CD1c-positive myeloid dendritic cell (primary cell): ENCODE results near the gene PPP1R3D.
"Not testable (repeated sequence)": the region's sequence is repeated elsewhere in the genome, so short reads cannot be mapped to it uniquely, and the experiment has no call there.

Experiments
- DNase-seq: peaks from one replicate; pipeline ENCODE4 v3.0.0-alpha.2; 2016; ENCODE audit errors: extremely low spot score

Gene PPP1R3D, protein sequence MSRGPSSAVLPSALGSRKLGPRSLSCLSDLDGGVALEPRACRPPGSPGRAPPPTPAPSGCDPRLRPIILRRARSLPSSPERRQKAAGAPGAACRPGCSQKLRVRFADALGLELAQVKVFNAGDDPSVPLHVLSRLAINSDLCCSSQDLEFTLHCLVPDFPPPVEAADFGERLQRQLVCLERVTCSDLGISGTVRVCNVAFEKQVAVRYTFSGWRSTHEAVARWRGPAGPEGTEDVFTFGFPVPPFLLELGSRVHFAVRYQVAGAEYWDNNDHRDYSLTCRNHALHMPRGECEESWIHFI

DNA sequence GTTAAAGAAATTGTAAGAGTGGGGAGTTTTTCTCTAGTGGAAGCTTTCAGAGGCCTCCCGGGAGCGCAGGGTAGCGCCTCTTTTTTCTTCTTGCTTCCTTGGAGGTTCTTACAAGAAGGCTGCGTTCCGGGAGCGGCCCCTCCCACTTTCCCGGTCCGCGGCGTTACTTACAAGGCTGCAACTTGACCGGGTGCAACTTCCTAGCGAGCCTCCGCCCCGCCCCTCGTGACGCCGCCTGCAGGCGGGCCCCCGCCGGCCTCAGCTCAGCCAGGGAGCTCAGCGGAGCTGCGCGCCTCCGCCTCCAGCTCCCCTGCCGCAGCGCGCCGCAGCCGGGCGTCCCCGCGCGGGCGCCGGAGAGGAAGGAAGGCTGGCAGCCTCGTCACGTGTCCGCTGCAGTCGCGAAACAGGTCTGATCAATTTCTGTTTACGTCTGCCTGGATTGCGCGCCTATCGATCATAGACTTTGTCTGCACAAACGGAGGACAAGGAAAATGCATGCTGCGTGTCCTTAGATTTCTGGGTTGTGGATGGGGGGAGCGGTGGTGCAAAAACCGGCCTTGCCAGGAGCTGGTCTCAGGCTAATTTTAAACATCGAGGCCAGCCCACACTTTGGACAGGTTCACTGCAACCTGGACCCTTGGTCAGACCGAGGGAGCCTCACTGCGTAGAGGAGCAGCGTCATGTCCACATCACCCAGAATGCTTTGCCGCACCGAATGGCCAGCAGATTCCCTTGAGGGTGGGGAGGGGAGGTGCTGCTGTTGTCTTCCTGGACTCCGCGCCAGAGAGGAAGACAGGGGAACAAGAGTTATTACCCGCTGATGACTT is at the start of gene PPP1R3D, which contains the start of gene FAM217B:
TSS of gene PPP1R3D (minus strand) at position 177 of the 827 bp plus-strand sequence. CDS start 374 bp downstream, outside the sequence.
TSS of gene FAM217B (plus strand) at position 261 of the 827 bp plus-strand sequence. CDS start 3,555 bp downstream, outside the sequence.
- DNase-seq, result peak; percentile 98

DNA sequence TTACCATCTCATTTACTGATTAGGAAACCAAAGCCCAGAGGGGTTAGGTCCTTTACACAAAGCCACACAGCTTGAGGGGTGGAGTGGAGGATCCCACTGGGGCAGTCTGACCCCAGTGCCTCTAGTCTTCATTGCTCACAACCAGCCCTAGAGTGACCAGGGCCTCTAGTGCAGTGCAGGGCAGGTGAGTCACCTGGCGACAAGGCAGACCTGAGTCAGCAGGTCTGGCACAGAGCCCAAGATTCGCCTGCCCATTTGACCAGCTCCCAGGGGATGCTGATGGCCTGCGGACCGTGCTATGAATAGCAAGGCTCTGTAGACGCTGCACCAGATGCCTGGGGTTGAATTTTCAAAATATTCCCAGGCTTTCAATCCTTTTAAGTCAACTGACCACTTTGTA is 48.0 kb upstream of the PPP1R3D start:
- DNase-seq, result no peak

DNA sequence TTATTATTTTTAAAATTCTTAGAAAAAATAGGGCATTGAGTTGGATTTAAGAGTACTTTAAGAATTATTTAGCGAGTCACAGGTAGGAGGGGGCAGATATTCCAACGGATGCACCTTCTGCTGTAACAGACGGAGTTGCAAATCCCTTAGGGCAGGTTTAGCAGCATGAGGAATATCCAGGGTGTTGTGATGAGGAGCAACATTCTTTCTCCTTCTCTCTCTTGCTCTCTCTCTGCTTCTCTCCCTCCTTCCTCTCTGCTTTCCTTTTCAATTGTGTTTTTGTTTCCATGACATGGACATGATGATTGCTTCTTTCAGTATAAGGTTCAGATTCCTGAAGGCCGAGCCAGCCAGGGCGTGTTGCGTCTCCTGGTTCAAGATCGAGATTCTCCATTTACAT is 47.0 kb upstream of the PPP1R3D start:
- no peak for DNase-seq

DNA sequence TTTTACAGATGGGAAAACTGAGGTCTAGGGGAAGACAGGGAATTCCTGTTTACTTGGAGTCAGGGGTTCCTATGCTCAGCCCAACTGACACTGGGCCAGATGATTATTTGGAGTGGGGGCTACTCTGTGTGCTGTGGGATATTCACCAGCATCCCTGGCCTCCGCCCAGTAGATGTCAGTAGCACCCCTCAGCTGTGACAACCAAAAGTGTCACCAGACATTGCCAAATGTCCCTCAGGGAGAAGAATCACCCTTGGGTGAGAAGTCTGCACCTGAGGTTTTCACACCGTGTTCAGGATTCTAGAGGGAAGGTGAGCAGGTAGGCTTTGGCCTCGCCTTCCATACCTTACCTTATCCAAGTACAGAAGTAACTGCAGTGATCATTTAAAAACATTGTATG is 45.8 kb upstream of the PPP1R3D start:
- DNase-seq, result no peak

DNA sequence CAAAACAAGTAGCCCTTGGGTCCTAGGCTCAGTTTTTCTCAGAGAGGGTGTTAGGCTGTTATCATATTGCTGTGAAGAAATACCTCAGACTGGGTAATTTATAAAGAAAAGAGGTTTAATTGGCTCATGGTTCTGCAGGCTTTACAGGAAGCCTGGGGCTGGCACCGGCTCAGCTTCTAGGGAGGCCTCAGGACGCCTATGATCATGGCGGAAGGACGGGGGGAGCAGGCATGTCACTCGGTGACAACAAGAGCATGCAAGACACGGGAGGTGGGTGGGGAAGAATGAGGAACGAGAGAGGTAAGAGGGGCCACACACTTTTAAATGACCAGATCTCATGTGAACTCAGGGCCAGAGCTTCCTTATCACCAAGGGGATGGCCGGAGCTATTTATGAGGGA is 45.1 kb upstream of the PPP1R3D start:
- DNase-seq, result no peak

DNA sequence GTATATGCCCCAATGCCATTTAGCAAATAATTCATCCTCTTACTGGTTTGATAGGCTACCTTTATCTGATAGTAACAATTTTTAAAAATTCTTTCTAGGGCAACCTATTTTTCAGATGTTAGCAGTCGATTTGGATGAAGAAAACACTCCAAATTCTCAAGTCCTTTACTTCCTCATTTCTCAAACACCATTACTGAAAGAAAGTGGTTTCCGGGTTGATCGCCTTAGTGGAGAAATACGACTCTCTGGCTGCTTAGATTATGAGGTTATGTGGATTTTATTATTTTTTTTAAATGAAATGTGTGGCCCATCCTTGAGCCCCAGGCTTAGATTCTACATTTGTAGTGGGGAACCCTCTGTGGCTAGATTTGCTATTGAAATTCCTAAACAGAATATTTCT is 44.4 kb upstream of the PPP1R3D start:
- DNase-seq, result peak; percentile 36

DNA sequence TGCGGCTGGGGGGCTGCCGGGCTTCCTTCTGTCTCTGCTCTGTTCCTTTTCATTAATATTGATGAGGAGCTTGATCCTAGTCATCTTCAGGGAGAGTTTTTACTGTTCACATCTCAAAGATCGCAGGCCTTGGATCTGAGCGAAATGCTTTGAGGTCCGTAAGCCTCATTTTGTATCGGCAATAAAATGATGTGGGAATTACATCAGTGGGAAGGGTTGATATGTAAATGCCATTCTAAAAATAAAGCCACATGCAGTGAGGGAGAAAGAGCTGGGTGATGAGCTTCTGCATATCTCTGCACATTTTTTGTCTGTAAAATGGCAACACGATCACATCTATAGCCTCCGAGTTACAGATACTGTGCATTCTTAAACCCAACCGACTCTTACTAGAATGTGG is 43.0 kb upstream of the PPP1R3D start:
- DNase-seq, result no peak

DNA sequence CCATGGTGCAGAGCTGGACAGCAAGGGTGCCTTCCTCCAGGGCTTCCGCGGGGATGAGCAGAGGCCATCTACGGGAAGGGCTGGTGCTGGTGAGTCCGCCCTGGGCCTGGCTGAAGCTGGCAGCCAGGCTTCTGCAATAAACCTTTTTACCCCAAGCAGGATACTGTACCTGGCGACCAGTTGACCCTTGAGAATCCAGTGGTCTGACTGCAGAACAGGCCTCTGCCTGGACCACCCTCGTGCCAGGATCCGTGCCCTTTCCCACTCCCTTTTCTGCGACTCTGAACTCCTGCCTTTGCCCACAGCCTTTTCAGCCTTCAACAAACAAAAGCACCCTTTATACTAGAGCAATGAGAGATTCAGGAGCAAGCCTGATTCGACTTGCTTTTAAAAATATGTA is 37.0 kb upstream of the PPP1R3D start:
- no peak for DNase-seq

DNA sequence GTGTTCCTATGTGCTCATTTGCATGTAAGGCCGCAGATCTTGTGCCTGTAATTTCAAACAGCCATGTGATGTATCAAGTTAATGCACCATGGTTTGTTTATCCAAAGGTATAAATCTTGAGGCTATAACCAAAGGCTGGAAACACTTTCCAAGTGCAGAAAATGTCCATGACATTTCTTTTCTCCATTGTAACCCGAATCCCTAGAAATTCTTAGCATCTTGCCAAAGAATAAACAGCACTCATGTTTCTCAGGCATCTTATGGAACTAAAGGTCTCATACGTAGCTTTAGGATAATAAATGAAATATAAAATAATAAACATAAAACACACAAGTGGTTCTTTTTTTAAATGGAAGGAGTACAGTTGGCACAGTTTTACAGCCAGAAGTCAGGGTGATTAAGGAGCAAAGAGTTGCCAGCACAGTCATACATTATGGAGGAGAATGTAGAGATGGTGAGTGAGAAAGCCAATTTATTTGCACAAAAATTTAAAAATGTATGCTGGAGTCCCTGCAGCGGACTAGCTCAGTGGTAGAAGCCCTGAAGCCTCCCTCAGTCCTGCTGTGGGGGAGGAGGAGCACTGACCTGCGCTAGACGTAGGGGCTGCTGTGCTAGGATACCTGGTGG is 36.2 kb upstream of the PPP1R3D start:
- DNase-seq, result no peak

DNA sequence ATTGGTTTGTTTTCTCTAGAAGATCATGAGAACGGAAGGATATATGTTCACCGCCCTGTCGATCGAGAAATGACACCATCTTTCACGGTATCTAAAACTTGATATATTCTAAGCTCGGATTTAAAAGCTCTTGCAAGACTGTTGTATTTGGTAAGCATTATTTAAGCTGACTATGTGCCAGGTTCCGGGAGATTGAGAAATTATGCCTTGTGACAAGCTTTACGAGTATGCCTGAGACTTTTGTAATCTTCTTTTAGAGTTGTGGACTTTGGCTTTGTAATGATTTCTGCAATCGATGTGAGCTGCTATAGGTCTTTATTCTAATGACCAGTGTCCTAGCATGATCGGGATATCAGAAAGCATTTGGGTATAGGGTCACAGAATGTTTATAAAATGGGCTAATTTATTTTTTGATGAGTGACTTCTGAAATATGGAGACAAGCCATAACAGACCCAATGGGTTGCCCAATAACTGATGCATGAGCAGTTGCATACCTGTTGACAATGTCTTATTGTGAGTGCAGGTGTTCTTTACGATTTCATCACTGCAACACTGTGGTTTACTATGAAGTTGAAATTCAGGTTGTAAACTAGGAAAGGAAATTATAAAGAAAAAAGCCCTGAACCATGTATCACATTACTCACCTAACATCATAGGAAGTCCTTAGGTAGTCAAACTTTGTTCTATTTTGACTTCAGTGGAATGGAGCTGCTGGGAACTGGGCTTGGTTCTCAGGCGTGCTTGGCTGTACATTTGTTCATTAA is 32.1 kb upstream of the PPP1R3D start:
- no peak for DNase-seq

DNA sequence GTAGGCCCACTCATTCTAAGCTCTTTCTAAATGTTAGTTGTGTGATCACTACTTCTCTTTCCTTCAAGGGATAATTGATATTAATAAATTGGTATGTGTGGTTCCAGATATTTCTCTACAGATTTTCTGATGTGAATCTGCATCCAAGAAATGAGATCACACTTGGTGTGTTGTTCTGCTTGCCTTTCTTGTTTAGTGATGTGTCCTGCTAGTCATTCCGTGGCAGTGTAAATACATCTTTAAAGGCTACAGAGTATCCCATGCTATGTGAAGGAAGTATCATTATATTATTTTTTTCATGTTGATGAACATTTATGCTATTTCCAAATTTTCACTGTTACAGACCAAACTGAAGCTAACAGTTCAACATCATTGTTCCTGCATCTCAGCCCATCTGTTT is 31.3 kb upstream of the PPP1R3D start:
- DNase-seq, result no peak

DNA sequence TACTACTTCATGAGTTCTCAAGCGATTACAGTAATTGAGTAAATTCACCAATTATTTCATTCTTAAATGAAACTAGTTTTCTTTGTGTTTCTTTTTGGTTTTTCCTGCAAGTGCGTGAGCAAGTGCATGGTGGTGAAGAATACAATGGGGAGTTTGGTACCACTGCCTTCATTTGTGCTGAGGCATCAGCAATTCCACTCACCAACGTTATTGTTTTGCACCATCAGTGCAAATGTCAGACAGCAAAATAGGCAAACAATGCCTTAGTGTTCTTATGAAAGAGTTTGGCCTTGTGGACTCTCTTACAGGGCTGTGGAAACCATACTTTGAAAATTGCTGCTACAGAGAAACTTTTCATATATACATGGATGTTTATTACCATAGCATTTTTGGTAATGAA is 26.3 kb upstream of the PPP1R3D start:
- DNase-seq, result no peak

DNA sequence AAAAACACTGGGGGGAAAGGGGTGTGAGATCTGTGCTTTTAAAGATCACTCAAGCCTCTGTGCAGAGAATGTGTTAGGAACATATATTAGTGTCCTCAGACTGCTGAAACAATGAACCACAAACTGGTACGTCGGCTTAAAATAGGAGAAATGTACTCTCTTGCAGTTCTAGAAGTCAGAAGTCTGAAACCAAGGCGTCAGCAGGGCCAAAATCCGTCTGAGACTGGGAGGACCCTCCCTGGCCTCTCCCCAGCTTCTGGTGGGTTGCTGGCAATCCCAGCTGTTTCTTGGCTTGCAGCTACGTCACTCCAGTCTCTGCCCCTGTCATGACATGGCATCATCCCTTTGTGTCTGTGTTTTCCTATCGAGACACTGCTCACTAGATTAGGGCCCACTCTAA is 22.1 kb upstream of the PPP1R3D start:
- no peak for DNase-seq

DNA sequence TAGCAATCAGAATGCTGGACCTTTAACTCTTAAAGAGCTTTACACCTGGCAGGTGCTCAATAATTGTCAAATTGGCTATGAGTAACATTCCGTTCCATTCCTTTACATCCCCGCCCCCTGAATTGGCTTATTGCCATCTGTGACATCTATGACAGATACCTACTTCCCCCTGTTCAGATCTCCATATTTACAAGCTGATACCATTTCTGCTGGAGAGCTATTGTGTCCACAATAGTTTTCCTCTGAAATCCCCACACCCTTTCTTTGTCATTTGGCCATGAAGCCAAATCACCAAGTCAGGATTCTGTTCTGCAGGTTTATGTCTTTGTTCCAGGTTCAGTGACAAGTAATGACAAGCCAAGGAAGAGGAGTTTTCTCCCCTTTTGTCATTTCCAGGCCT is 21.3 kb upstream of the PPP1R3D start:
- no peak for DNase-seq

DNA sequence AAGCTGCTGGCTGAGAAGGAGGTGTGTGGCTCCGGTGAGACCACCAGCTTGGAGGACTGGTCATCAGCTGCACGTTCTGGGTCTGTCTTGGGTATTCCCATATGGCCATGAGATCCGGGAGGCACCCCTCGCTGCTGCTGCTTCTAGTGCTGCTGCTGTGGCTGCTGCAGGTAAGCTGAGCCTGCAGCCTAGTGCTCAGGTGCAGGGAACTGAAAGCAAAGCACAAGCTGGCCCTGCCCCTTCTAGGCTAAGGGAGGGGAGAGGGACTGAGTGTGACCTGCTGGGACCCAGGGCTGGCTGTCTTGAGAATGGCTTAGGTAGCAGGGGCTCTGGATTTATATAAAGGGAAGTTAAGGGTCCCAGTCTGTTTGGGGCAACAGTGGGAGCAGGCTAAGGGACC is 18.5 kb upstream of the PPP1R3D start:
- no peak for DNase-seq

DNA sequence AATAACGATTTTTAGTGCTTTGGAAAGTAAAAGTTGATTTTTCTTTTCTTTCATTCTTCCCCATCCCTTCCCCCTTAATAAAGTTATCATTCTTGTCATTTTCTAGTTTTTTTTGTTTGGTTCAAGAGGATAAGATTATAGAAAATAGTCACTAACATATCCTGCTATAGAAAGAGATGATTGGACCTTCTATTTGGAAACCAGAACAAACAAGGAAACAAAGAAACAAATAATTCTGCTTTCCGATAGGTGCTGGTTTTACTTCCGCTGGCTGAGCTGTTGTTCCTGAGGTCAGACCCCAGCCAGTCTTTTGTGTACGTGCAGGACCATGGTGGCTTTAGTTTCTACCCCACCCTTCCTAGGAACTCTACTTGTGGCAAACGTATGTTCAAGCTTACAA is 18.0 kb upstream of the PPP1R3D start, which contains the start of gene CDH26:
TSS of gene CDH26 (plus strand) at position 301 of the 400 bp plus-strand sequence. CDS start 304 bp downstream, outside the sequence.
- no peak for DNase-seq

DNA sequence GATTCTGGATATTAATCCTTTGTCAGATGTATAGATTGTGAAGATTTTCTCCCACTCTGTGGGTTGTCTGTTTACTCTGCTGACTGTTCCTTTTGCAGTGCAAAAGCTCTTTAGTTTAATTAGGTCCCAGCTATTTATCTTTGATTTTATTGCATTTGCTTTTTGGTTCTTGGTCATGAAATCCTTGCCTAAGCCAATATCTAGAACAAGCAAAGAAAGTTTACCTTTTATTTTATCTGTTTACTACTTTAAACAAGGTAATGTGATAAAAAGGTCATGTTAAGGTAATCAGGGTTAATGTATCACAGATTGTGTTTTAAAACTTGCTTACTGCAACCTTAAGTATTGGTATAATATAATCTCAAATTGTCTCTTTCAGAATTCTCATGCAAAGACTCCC is 17.5 kb upstream of the PPP1R3D start:
- DNase-seq, result not testable (repeated sequence)

DNA sequence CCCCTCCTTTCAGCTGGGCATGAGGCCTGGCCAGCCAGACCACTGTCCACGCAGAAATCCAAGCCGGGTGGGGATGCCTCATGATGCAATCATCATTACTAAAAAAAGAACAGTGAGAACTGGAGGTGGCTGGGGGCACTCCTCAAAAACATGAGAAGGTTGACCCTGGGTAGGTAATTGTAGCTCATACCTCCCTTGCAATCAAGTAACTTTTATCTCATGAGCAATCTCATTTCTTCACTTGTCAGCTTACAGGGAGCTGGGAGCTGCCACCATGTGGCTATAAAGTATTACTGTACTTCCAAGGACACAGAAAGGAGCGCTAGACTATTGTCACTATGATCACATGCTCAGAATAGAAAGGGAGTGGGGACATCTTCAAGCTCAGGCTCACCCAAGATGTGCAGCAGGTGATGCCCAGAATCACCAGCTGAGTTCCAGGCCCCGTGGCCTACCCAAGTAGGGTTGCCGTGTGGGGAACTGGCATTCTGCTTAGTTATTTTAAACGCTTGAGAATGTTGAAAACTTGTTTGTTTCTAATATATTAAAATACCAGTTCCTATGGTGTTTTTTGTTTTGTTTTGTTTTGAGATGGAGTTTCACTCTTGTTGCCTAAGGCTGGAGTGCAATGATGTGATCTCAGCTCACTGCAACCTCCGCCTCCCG is 15.2 kb upstream of the PPP1R3D start:
- DNase-seq, result peak; percentile 17

DNA sequence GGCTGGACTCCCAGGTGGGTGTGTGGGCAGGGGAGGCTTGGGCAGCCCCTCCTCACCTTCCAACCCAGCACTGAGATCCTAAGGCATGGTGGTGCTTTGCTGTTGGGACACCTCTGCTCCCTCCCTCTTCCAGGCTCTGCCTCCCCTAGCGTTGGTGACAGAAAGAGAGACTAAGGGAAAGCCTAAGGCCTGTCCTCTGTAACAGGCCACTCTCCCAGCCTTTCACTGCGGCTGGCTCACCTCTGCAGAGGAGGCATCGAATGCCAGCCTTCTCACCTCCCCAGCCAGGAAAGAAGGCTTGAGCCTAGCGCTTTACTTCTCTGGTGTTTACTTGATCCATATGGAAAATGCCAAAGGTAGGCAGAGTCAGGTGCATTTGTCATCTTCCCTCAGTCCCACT is 14.6 kb upstream of the PPP1R3D start:
- DNase-seq, result no peak

DNA sequence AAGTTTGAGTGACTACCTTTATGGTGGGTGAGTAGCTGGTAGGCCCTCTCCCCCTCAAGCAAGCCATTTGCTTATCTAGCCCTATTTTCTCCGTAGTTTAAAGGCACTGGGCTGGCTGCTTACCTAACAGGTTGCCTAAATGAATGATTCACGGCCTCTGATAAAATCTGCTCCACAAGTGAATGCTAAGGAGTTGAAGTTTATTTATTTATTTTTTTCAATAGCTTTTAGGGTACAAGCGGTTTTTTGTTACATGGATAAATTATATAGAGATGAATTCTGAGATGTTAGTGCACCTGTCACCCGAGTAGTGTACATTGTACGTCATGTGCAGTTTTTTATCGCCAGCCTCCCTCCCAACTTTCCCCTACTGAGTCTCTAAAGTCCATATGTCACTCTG is 9.8 kb upstream of the PPP1R3D start:
- no peak for DNase-seq
